ENCODE results near the gene CLOCK.
A peak's percentile ranks its signal among the peaks of the same experiment; 100 is the strongest.

CLOCK gene

GRCh38 chr4:55466001-55466400 lies 80.7 kb downstream of the CLOCK start:
- DNase-seq = no peak

- no peak for DNase-seq
Observed at GRCh38 chr4:55458611-55459010, 88.1 kb downstream of the CLOCK start.

DNA sequence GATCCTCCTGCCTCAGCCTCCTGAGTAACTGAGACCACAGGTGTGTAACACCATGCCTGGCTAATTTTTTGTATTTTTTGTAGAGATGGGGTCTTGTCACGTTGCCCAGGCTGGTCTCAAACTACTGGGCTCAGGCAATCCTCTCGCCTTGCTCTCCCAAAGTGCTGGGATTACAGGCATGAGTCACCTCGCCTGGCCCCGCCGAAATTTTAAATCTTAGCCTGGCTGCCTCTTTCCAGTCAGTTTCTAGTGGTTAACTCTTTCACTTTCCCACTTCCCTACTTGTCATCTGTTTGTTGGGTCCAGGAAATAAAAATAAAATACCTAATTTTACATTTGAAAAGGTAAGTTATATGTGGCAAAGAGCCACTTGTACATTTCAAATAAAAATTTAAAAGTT lies 88.5 kb downstream of the CLOCK start:
- no peak for DNase-seq

GRCh38 chr4:55450566-55450965 lies 96.1 kb downstream of the CLOCK start:
- no peak for DNase-seq

GRCh38 chr4:55447831-55448230 lies 98.9 kb downstream of the CLOCK start:
- no peak for DNase-seq

- no peak for DNase-seq
Observed at GRCh38 chr4:55447108-55447708, 99.5 kb downstream of the CLOCK start.

GRCh38 chr4:55446578-55446922 lies 100.2 kb downstream of the CLOCK start:
- no peak for DNase-seq

DNA sequence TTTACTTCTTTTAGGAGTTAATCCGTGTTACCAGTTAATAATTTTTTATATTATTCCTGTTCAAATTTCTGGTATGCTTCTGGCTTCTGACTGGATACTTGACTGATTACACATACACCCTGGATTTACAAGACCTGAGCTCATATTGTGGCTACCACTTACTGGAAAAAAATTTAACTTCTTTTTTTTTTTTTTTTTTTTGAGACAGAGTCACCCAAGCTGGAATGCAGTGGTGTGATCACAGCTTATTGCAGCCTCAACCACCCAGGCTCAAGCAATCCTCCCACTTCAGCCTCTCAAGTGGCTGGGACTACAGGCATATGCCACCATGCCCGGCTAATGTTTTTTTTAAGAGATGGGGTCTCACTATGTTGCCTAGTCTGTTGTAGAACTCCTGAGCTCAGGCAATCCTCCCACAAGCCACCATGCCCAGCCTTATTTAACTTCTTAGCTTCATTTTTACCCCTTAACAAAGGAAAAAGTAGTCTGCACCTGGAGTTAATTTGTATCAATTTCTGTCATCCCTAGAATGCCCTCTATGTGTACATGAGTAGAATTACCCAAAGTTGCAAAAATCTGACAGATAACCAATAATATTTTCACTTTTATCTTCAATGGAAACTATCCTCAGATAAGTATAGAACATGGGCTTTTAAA lies 100.7 kb downstream of the CLOCK start:
- DNase-seq = no peak

GRCh38 chr4:55444827-55445226 lies 101.9 kb downstream of the CLOCK start:
- no peak for DNase-seq

GRCh38 chr4:55442541-55442940 lies 104.2 kb downstream of the CLOCK start:
- no peak for DNase-seq

- no peak for DNase-seq
Observed at GRCh38 chr4:55440786-55441185, 105.9 kb downstream of the CLOCK start.

DNA sequence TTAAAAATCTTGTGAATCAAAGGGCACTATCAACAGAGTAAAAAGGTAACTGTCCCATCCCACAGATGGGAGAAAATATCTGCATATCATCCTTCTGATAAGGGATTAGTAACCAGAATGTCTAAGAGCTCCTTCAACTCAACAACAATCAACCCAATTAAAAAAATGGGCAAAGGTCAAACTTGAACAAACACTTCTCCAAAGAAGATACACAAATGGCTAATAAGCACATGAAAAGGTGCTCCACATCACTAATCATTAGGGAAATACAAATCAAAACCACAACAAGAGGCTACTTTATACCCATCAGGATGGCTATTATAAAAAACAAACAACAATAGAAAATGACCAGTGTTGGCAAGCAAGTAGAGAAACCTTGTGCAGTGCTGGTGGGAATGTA lies 107.7 kb downstream of the CLOCK start:
- DNase-seq = no peak

GRCh38 chr4:55438314-55438713 lies 108.4 kb downstream of the CLOCK start:
- no peak for DNase-seq

GRCh38 chr4:55437823-55438222 lies 108.9 kb downstream of the CLOCK start:
- no peak for DNase-seq

GRCh38 chr4:55437356-55437796 lies 109.3 kb downstream of the CLOCK start:
- DNase-seq = no peak

GRCh38 chr4:55435141-55435841 lies 111.4 kb downstream of the CLOCK start:
- no peak for DNase-seq

GRCh38 chr4:55431710-55432336 lies 114.9 kb downstream of the CLOCK start:
- DNase-seq = no peak

GRCh38 chr4:55424791-55425190 lies 121.9 kb downstream of the CLOCK start:
- no peak for DNase-seq

- DNase-seq = no peak
Observed at GRCh38 chr4:55416176-55416575, 130.5 kb downstream of the CLOCK start.

DNA sequence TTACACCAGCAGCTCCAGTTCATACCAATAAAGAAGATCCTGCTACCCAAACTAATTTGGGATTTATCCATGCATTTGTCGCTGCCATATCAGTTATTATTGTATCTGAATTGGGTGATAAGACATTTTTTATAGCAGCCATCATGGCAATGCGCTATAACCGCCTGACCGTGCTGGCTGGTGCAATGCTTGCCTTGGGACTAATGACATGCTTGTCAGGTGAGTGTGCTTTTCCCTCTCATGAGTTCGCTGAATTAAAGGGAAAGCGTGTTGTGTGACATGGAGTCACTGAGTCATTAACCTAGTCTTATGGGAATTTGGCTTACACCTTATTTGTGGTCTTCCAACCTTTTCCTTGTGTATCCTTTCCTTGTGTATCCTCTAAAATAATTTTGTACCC lies 135.1 kb downstream of the CLOCK start:
- DNase-seq = no peak

- no peak for DNase-seq
Observed at GRCh38 chr4:55410431-55410830, 136.3 kb downstream of the CLOCK start.

DNA sequence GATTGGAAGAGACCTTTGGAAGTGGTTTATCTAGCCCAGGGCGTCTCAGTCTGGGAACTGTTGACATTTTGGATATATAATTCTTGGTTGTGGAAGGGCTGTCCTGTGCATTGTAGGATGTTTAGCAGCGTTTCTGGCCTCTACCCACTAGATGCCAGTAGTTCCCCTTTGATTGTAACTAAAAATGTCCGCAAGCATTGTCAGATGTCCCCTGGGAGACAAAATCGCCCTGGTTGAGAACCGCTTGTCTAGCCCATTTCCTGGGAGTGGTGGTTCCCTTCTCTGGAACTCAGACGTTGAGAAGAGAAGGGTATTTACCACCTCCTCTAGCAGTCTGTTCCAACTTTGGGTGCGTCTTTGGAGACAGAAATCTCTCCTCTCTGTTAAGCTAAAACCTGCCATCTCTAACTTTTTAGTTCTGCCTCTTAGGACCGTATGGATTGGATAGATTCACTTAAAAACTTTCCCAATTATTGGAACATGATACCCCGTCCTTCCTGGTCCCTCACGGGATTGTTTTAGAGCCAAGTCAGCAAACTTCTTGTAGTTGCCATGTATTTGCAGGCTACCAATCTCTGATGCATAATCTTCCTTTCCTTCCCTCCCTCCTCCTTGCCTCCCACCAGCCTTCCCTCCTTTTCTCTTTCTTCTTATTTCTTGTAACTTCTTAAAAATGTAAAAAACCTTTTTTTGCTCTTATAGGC lies 137.1 kb downstream of the CLOCK start:
- peak; percentile 43 for DNase-seq

- DNase-seq = no peak
Observed at GRCh38 chr4:55407764-55408163, 138.9 kb downstream of the CLOCK start.
